H9 (cell line): Measurements from ENCODE around the gene SCAF11. TPM values are rescaled to one million over a fixed set of nuclear protein-coding genes. Genes with fewer than 3 reads are reported as not detected.

Source experiments
- DNase-seq: peaks from one replicate; pipeline ENCODE4 v3.0.0-alpha.2; 2017
- H2AFZ ChIP-seq: one replicate; pipeline ENCODE4 v1.6.1; 2013; ENCODE audit warnings: mild to moderate bottlenecking, low read length, control low read depth, moderate library complexity
- H2AK5ac ChIP-seq: 2 replicates; pipeline ENCODE4 v1.6.1; 2013; ENCODE audit warnings: low read length, control low read depth, mixed read lengths; ENCODE audit not compliant: insufficient read length
- H2BK120ac ChIP-seq: one replicate; pipeline ENCODE4 v1.6.1; 2013; ENCODE audit warnings: low read depth, mild to moderate bottlenecking, low read length, control low read depth, inconsistent platforms; ENCODE audit not compliant: poor library complexity, severe bottlenecking
- H2BK12ac ChIP-seq: 2 replicates; pipeline ENCODE4 v1.6.1; 2013; ENCODE audit warnings: low read length, control low read depth, mixed read lengths, low read depth; ENCODE audit not compliant: insufficient read length
- H2BK15ac ChIP-seq: 2 replicates; pipeline ENCODE4 v1.6.1; 2013; ENCODE audit warnings: low read depth, low read length, control low read depth
- H2BK20ac ChIP-seq: one replicate; pipeline ENCODE4 v1.6.1; 2013; ENCODE audit warnings: low read depth, mild to moderate bottlenecking, low read length, control low read depth, inconsistent platforms; ENCODE audit not compliant: poor library complexity, severe bottlenecking
- H2BK5ac ChIP-seq: 2 replicates; pipeline ENCODE4 v1.6.1; 2013; ENCODE audit warnings: low read length, control low read depth, mixed read lengths; ENCODE audit not compliant: insufficient read length
- H3K14ac ChIP-seq: 2 replicates; pipeline ENCODE4 v1.6.1; 2013; ENCODE audit warnings: low read length, control low read depth; ENCODE audit not compliant: insufficient read depth
- H3K18ac ChIP-seq: 2 replicates; pipeline ENCODE4 v1.6.1; 2013; ENCODE audit warnings: low read depth, mild to moderate bottlenecking, mixed read lengths, low read length, control low read depth; ENCODE audit not compliant: insufficient read length
- H3K23ac ChIP-seq: 2 replicates; pipeline ENCODE4 v1.6.1; 2013; ENCODE audit warnings: low read length, control low read depth, mixed read lengths, low read depth; ENCODE audit not compliant: insufficient read length
- H3K23me2 ChIP-seq: 2 replicates; pipeline ENCODE4 v1.6.1; 2013; ENCODE audit warnings: low read depth, mild to moderate bottlenecking, mixed read lengths, low read length, control low read depth; ENCODE audit not compliant: insufficient read length, poor library complexity, severe bottlenecking
- H3K27ac ChIP-seq: 2 replicates; pipeline ENCODE4 v1.5.1; 2013; ENCODE audit warnings: low read length, control low read depth, mixed read lengths, low read depth; ENCODE audit not compliant: insufficient read length
- H3K27me3 ChIP-seq: 2 replicates; pipeline ENCODE4 v1.6.1; 2013; ENCODE audit warnings: low read length, control low read depth, inconsistent platforms; ENCODE audit not compliant: insufficient read depth
- H3K4ac ChIP-seq: 2 replicates; pipeline ENCODE4 v1.6.1; 2013; ENCODE audit warnings: low read depth, mild to moderate bottlenecking, control low read depth, inconsistent platforms, low read length, moderate library complexity
- H3K4me1 ChIP-seq: 2 replicates; pipeline ENCODE4 v1.6.1; 2013; ENCODE audit warnings: low read length, control low read depth, inconsistent platforms; ENCODE audit not compliant: insufficient read depth
- H3K4me2 ChIP-seq: 2 replicates; pipeline ENCODE4 v1.6.1; 2013; ENCODE audit warnings: low read length, control low read depth, mixed read lengths; ENCODE audit not compliant: insufficient read length, insufficient read depth
- H3K56ac ChIP-seq: 2 replicates; pipeline ENCODE4 v1.6.1; 2013; ENCODE audit warnings: low read depth, mild to moderate bottlenecking, mixed read lengths, low read length, control low read depth; ENCODE audit not compliant: insufficient read length
- H3K79me1 ChIP-seq: 2 replicates; pipeline ENCODE4 v1.6.1; 2013; ENCODE audit warnings: low read depth, mild to moderate bottlenecking, moderate library complexity, low read length, control low read depth, inconsistent platforms; ENCODE audit not compliant: insufficient read depth, poor library complexity, severe bottlenecking
- H3K79me2 ChIP-seq: 2 replicates; pipeline ENCODE4 v1.6.1; 2013; ENCODE audit warnings: low read length, control low read depth, inconsistent platforms; ENCODE audit not compliant: insufficient read depth
- H3K9ac ChIP-seq: 2 replicates; pipeline ENCODE4 v1.6.1; 2013; ENCODE audit warnings: low read length, control low read depth, mixed read lengths; ENCODE audit not compliant: insufficient read length; ENCODE audit errors: extremely low read depth
- H3K9me3 ChIP-seq: one replicate; pipeline ENCODE4 v1.6.1; 2013; ENCODE audit warnings: low read depth, low read length, inconsistent platforms; ENCODE audit not compliant: control insufficient read depth
- H3T11ph ChIP-seq: one replicate; pipeline ENCODE4 v1.6.1; 2013; ENCODE audit warnings: mild to moderate bottlenecking, low read length, control low read depth, inconsistent platforms
- H4K20me1 ChIP-seq: one replicate; pipeline ENCODE4 v1.6.1; 2013; ENCODE audit not compliant: control insufficient read depth, insufficient read length, insufficient read depth
- H4K5ac ChIP-seq: 2 replicates; pipeline ENCODE4 v1.6.1; 2013; ENCODE audit warnings: low read depth, mild to moderate bottlenecking, mixed read lengths, low read length, control low read depth; ENCODE audit not compliant: insufficient read length
- H4K8ac ChIP-seq: replicated peaks from 2 replicates; pipeline ENCODE4 v1.6.1; 2013; ENCODE audit warnings: low read length, control low read depth, mixed read lengths, low read depth; ENCODE audit not compliant: insufficient read length
- H4K91ac ChIP-seq: 2 replicates; pipeline ENCODE4 v1.6.1; 2013; ENCODE audit warnings: low read depth, mild to moderate bottlenecking, moderate library complexity, mixed read lengths, low read length, control low read depth; ENCODE audit not compliant: insufficient read length
- H3K27ac Mint-ChIP-seq, 3 experiments: 2 replicates in 2 of 3; 3 replicates in 1 of 3; pipeline ENCODE4 v1.8.0; 2020 to 2021; ENCODE audit warnings: mixed read lengths in 3 of 3, mild to moderate bottlenecking in 1 of 3, moderate library complexity in 1 of 3
- H3K27me3 Mint-ChIP-seq: 2 replicates; pipeline ENCODE4 v1.8.0; 2021; ENCODE audit warnings: low read depth, mild to moderate bottlenecking, moderate library complexity, mixed read lengths
- H3K36me3 Mint-ChIP-seq, 3 experiments: 2 replicates in 2 of 3; 3 replicates in 1 of 3; pipeline ENCODE4 v1.8.0; 2020 to 2021; ENCODE audit warnings: low read depth in 3 of 3, mixed read lengths in 3 of 3; ENCODE audit not compliant: insufficient read depth in 1 of 3
- H3K4me1 Mint-ChIP-seq, 2 experiments: 2 replicates each; pipeline ENCODE4 v1.8.0; 2020; ENCODE audit warnings: mixed read lengths in 2 of 2
- H3K4me3 Mint-ChIP-seq, 2 experiments: 2 replicates in 1 of 2; 3 replicates in 1 of 2; pipeline ENCODE4 v1.8.0; 2020 to 2021; ENCODE audit warnings: mild to moderate bottlenecking in 2 of 2, mixed read lengths in 2 of 2, moderate library complexity in 1 of 2
- H3K9me3 Mint-ChIP-seq, 2 experiments: 2 replicates in 1 of 2; 3 replicates in 1 of 2; pipeline ENCODE4 v1.8.0; 2020; ENCODE audit warnings: mild to moderate bottlenecking in 2 of 2, mixed read lengths in 2 of 2, moderate library complexity in 1 of 2
- WGBS: extraction: QIAGEN DNeasy Blood & Tissue Kit; methylation state at CpG from one replicate; pipeline ENCODE4 v1.1.7; 2013; ENCODE audit warnings: missing lambda C conversion rate, low lambda C conversion rate, mixed read lengths; ENCODE audit not compliant: insufficient read length; ENCODE audit errors: extremely low coverage; 5-methylcytosine and 5-hydroxymethylcytosine counted together
- total RNA-seq: library from RNA; stranded (reverse); gene quantifications from 2 replicates; pipeline ENCODE4 v1.2.1, GENCODE V29; 2021
- TF ChIP-seq, protein P1 (sequence below): fragments of 200-600 bp; sonication (generic); conservative IDR thresholded peaks from 3 replicates; pipeline ENCODE4 v1.8.0; 2021; ENCODE audit warnings: antibody characterized with exemption, mild to moderate bottlenecking

SCAF11 gene
- total RNA-seq, 1 experiment from 2014 or later = 90.8 TPM

DNA sequence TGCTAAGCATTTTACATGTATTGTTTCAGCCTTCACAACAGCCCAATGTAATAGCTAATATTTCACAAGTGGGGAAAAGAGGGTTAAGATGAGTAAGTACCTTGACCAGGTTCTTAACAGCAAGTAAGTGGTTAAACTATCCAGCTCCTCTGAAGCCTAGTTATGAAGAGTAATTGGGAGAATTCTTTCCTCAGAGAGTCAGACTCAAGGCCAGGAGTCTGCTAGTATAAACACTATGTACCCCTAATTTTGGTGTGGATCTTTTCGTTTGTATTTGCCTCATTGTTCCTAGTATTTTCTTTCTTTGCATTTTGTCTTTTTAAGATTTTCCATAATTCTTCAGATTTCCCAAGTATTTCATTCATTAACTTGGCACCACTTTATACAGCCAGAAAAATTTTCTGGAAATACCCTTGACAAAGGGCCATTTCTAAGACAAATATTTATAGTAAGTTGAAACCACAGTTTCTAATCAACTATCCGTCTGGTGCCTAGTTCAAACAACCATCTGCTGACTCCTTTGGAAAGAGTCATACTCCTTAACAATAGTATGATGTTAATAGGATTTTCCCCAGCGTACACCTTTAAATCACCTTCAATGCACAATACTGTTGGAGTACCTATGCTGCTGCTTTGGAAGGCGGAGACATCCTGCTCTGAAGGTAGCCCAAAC lies 81.2 kb downstream of the SCAF11 start:
- Histone ChIP-seq H3K79me1 (no peaks in the 10 kb centered on the region), H3K79me2 (no peaks in the 10 kb centered on the region), H2AK5ac (no peak overlapping the region), H3K9me3 (no peaks in the 10 kb centered on the region), H4K91ac (no peak overlapping the region), H2BK120ac (no peak overlapping the region), H3T11ph (no peak overlapping the region), H4K5ac (no peak overlapping the region), H3K56ac (no peak overlapping the region), H2BK20ac (no peak overlapping the region), H2BK15ac (no peak overlapping the region), H4K20me1 (no peaks in the 10 kb centered on the region), H3K23ac (no peak overlapping the region), H2BK12ac (no peak overlapping the region), H3K4me1 (no peaks in the 10 kb centered on the region), H4K8ac (no peak overlapping the region), H3K27me3 (no peaks in the 10 kb centered on the region), H3K4ac (no peak overlapping the region), H2AFZ (no peak overlapping the region), H3K14ac (no peak overlapping the region), H3K18ac (no peak overlapping the region), H3K9ac (no peak overlapping the region), H3K27ac (no peak overlapping the region), H3K23me2 (no peaks in the 10 kb centered on the region), H3K4me2 (no peak overlapping the region), H2BK5ac (no peak overlapping the region)
- TF ChIP-seq, protein P1, sequence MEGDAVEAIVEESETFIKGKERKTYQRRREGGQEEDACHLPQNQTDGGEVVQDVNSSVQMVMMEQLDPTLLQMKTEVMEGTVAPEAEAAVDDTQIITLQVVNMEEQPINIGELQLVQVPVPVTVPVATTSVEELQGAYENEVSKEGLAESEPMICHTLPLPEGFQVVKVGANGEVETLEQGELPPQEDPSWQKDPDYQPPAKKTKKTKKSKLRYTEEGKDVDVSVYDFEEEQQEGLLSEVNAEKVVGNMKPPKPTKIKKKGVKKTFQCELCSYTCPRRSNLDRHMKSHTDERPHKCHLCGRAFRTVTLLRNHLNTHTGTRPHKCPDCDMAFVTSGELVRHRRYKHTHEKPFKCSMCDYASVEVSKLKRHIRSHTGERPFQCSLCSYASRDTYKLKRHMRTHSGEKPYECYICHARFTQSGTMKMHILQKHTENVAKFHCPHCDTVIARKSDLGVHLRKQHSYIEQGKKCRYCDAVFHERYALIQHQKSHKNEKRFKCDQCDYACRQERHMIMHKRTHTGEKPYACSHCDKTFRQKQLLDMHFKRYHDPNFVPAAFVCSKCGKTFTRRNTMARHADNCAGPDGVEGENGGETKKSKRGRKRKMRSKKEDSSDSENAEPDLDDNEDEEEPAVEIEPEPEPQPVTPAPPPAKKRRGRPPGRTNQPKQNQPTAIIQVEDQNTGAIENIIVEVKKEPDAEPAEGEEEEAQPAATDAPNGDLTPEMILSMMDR = no peak
- no CpG with 5 or more reads among the region's 4 CpGs for WGBS
- DNase-seq = no peak
- Mint-ChIP-seq H3K9me3 (no peaks in the 10 kb centered on the region), H3K4me1 (no peaks in the 10 kb centered on the region), H3K27ac (no peak overlapping the region; a peak in 1 of 7 replicates), H3K4me3 (no peak overlapping the region), H3K27me3 (no peaks in the 10 kb centered on the region), H3K36me3 (peaks cover 0 to 15% (median 13%) of the 10 kb centered on the region in 3 experiments; a peak in 5 of 7 replicates)
